Activated gamma-delta T cell (primary cell): ENCODE data around the gene SRF.

Experiments used
- DNase-seq: peaks from one replicate; lab custom pipeline; 2025; lab: John Stamatoyannopoulos, UW

The SRF gene

DNA sequence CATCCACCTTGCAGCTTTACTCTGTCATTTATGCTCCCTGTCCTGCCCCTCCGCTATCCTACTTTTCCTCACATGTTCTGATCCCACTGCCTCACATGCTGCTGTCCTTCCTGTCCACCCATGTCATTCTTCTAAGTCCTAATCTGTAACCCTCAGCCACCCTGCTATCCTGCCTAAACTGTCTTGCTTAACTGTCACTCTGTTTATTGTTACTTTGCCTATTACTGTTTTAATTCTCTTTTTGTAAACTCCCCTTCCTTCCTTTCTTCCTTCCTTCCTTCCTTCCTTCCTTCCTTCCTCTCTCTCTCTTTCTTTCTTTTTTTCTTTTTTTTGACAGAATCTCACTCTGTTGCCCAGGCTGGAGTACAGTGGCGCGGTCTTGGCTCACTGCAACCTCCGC lies 12.4 kb downstream of the SRF start:
- DNase-seq: no peak

DNA sequence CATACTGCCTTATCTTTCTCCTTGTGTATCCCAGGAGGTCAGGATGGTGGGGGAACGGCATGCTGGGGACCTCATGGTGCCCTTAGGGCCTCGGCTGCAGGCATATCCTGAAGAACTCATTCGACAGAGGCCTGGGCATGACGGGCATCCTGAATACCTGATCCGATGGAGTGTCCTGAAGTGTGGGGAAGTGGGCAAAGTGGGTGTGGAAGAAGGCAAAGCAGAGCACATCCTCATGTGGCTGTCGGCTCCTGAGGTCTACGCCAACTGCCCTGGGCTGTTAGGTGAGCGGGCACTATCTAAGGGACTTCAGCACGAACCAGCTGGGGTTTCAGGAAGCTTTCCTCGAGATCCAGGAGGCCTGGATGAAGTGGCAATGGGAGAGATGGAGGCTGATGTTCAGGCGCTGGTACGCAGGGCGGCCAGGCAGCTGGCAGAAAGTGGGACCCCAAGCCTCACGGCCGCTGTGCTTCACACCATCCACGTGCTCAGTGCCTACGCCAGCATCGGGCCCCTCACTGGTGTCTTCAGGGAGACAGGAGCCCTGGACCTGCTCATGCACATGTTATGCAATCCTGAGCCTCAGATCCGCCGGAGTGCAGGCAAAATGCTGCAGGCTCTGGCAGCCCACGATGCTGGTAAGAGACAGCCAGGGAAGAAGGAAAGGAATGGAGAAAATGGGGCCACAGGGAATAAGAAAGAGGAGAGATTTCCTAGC lies 13.4 kb downstream of the SRF start:
- DNase-seq: no peak

DNA sequence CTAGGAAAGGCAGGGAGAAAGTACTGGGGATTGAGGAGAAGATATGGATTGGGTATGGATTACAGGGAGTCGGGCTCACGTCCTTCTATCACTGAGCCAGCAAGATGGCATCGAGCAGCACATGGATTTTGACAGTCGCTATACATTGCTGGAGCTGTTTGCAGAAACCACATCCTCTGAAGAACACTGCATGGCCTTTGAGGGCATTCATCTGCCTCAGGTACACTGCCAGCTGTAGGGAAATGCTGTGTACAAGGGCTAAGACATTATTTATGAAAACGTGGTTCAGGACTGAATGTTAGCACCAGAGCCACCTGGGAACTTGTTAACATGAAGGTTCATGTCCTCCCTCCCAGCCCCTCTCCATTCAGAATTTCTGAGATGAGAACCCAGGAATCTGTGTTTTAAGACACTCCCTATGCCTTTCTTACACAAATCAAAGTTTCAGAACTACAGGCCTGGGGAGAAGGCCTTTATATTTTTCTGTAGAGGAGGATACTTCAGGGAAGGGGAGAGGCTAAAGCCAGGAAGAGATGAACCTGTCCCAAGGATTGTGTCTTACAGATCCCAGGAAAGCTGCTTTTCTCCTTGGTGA lies 14.4 kb downstream of the SRF start:
- no peak for DNase-seq

DNA sequence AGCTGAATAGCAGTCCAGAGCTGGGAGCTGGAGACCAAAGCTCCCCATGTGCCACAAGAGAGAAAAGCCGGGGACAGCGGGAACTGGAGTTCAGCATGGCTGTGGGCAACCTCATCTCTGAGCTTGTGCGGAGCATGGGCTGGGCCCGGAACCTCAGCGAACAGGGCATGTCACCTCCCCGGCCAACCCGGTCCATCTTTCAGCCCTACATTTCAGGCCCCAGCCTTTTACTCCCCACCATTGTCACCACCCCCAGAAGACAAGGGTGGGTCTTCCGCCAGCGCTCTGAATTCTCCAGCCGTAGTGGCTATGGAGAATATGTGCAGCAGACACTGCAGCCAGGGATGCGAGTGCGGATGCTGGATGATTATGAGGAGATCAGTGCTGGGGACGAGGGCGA lies 14.9 kb downstream of the SRF start:
- no peak for DNase-seq

DNA sequence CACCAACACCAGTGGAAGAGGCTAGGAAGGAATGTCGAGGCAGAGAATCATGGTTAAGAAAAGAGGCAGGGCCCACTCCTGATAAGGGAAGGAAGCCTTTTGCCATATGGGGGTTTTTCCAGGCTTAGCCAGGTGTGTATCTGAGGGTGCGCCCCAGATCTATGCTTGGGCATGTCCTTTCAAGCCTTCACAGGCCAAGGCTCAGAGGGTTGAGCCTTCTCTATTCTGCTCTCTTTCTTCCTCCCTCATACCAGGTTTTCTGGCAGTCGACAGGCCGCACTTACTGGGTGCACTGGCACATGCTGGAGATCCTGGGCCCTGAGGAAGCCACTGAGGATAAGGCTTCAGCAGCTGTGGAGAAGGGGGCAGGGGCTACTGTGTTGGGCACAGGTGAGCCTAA lies 15.6 kb downstream of the SRF start:
- no peak for DNase-seq

DNA sequence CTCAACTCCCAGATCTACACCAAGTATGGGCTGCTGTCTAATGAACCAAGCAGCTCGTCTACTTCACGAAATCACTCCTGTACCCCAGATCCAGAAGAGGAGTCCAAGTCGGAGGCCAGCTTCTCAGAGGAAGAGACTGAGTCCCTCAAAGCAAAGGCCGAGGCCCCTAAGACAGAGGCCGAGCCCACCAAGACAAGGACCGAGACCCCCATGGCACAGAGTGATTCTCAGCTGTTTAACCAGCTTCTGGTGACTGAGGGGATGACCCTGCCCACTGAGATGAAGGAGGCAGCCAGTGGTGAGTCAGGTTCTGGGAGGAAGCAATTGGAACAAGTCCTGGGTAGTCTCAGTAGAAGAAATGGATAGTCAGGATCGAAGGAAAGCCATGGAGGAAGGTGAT lies 16.8 kb downstream of the SRF start:
- DNase-seq: no peak

DNA sequence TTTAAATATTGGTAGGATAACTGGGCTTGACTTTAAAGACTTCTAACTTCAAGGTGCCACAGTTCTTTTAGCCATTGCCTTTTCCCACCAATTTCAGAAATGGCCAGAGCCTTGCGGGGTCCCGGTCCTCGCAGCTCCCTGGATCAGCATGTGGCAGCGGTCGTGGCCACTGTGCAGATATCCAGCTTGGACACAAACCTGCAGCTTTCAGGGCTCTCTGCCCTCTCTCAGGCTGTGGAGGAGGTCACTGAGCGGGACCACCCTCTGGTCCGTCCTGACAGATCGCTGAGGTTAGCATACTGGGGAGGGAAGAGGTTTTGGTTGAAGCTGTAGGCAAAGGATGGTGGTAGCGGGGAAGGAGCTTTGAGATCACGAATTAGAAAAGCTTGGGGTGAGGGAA lies 17.4 kb downstream of the SRF start:
- DNase-seq: no peak

DNA sequence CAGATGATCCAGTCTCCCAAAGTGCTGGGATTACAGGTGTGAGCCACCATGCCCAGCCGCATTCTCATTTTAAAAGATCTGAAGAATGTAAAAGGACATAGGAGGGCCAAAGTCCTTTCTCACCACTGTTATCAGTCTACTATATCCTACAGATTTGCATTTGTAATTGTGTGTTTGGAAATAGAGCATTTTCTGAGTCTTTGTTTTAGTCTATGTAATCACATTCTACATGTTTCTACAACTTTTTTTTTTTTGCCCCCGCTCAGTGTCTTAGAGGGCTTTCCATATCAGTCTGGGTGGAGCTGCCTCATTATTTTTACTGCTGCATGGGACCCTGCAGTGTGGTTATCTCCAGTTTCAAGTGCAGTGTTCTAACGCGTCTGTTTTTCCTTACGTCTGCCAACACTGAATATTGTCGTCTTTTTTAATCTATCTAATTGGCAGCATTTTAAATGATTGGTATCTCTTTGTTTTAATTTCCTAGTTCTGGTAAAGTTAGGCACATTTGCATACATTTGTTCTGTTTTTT lies 18.8 kb downstream of the SRF start:
- DNase-seq: no peak

DNA sequence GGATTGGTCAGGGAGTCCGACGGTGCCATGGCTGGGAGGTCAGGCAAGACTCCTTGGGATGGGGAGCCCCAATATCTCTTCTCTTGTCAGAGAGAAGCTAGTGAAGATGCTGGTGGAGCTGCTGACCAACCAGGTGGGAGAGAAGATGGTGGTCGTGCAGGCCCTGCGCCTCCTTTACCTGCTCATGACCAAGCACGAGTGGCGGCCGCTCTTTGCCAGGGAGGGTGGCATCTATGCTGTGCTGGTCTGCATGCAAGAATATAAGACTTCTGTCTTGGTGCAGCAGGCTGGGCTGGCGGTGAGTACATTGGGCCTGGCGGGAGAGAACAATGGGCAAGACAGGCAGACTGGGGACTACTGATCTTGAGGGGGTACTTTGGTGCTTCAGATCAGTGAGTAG lies 21.8 kb downstream of the SRF start:
- DNase-seq: no peak

DNA sequence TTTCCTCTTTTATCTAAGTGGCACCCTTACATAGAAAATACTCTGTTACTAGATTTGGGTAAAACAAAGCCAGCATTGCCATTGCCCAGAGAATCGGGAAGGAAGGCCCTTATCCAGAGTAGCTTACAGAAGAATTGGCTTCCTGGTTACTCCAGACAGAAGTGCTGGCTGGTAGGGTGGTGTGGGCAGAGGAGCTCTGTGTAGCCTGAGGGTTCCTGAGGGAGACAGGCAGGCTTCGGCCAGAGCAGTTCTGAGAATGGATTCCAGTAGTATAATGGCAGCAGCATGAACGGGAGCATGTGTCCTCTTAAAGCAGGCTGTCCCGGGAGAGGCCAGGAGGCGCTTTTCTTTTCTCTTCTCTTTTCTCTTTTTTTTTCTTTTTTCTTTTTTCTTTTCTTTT lies 22.9 kb downstream of the SRF start:
- DNase-seq: no peak

DNA sequence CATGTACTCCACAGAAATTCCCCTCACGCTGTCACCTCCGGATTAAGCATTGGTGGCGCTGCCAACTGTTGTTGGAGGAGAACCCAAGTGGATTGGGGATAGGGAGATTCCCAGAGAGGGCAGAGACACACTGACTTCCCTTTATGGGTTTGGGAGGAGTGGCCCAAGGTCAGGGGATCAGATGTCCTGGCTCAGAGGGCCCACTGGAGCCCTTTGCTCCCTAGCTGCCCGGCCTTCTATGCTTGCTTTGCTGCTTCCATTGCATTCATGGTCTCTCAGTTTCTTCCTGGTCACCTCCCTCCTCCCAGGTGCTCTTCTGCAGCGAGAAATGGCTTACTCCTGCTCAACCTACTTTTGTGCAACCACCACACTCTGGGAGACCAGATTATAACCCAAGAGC lies 25.3 kb downstream of the SRF start:
- no peak for DNase-seq

DNA sequence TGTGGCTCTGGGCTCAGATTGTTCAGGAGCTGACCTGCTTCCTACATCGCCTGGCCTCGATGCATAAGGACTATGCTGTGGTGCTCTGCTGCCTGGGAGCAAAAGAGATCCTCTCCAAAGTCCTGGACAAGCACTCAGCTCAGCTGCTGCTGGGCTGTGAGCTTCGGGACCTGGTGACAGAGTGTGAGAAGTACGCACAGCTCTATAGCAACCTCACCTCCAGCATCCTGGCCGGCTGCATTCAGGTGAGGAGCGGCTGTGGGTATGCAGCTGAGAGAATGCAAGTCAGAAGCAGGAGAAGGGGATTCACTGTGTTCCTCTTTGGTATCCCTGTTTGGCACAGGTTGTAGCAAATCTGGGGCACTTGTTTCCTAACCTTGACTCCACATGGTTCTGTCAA lies 28.8 kb downstream of the SRF start:
- no peak for DNase-seq

DNA sequence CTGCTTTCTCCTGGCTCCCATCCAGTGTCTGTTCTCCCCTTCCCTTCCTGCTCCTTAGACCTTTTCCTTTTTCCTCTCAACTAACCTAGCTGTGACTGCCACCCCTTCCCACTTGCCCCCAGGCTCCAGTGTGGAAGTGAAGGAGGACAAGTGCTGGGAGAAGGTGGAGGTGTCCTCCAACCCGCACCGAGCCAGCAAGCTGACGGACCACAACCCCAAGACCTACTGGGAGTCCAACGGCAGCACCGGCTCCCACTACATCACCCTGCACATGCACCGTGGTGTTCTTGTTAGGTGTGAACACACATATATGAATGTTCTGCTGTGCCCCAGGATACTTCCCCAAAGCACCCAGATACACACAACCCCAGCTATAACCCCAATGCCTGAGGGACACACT lies 29.5 kb downstream of the SRF start:
- DNase-seq: no peak

DNA sequence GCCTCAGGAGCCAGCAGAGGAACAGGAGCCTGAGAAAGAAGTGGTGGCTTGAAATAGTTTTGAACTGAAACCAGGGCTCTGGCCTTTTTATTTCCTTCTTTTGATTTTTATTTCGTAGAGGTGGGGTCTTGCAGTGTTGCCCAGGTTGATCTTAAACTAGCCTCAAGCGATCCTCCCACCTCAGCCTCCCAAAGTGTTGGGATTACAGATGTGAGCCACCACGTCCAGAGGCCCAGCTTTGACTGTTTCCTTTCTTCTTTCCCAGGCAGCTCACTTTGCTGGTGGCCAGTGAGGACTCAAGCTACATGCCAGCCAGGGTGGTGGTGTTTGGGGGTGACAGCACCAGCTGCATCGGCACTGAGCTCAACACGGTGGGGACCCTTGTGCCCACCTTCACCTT lies 31.4 kb downstream of the SRF start:
- DNase-seq: no peak

DNA sequence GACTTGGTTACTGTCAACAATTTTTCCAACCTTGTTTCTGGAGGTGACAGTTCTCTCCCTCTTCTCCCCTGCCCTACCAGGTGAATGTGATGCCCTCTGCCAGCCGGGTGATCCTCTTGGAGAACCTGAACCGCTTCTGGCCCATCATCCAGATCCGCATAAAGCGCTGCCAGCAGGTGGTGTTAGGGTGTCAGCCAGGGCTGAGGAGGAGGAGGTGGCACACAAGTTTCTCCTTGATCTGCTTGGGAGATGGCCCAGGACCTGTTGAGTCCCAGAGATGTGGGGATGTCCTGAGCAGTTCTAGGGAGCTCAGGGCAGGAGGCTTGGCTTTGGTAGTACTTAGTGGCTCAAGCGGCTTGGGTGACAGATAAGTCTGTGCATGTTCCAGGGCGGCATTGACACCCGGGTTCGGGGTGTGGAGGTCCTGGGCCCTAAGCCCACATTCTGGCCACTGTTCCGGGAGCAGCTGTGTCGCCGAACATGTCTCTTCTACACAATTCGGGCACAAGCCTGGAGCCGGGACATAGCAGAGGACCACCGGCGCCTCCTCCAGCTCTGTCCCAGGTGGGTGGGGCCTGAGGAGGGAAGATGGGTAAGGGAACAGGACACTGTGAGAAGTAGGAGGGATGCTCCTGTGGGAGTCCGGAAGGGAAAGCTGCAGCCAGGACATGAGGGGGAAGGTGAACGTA lies 32.1 kb downstream of the SRF start:
- DNase-seq: no peak

DNA sequence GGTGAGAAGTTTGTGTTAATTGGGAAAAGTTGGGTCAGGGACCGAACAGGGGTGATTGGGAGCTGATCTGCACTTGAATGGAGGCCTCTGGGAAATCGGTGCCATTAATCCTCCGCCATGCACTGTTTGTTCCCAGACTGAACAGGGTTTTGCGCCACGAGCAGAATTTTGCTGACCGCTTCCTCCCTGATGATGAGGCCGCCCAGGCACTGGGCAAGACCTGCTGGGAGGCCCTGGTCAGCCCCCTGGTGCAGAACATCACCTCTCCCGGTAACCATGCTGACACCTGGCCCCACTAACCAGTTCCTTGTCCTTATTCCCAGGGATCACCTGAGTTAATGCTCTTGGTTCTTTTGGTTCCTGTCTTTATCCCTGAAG lies 32.6 kb downstream of the SRF start:
- no peak for DNase-seq

DNA sequence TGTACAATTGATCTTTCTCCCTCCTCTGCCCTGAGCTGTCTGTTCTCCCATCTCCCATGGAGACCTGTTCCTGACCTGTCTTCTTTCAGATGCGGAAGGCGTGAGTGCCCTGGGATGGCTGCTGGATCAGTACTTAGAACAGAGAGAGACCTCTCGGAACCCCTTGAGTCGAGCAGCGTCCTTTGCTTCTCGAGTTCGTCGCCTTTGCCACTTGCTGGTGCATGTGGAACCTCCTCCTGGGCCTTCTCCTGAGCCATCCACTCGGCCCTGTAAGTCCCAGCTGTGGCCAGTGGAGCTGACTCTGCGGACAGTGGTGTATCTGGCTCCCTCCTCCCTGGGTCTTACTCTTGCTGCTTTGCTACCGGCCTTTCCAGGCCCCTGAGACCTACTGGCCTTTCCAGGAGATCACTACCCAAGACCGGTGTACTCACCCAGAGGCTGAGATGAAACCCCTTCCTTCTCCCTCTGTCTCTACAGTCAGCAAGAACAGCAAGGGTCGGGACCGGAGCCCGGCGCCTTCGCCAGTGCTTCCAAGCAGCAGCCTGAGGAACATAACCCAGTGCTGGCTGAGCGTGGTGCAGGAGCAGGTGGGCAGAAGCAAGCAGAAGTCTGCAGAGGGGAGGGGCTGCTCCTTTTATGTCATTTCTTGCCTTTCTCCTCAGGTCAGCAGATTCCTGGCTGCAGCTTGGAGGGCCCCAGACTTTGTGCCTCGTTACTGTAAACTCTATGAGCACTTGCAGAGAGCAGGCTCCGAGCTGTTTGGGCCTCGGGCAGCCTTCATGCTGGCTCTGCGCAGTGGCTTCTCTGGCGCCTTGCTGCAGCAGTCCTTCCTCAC lies 33.4 kb downstream of the SRF start:
- DNase-seq: no peak

DNA sequence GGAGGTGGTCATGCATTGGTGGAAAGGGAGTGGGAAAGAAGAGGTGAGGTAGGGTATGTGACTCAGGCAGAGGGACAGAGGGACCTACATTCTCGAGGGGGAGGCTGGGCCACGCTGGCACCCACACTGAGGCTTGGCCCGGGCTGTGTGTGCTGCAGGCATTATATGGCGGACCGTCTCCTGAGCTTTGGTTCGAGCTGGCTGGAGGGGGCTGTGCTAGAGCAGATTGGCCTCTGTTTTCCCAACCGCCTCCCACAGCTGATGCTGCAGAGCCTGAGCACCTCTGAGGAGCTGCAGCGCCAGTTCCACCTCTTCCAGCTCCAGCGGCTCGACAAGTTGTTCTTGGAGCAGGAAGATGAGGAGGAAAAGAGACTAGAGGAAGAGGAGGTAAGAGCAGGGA lies 34.8 kb downstream of the SRF start:
- no peak for DNase-seq

DNA sequence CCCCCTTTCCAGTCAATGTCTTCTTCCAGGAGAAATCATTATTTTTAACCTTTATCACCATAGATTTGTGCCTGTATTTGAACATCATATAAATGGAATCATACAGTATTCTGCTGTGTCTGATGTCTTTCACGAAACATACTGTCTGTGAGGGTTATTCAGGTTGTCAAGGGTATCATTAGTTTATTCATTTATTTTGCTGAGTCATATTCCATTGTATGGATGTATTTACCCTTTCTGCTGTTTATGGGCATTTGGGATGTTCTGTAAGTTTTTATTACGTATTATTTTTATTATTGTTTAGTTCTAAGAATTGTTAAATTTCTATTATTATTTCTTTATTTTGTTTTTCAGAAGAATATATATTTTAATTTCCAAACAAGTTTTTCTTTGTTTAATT lies 36.2 kb downstream of the SRF start:
- DNase-seq: no peak

DNA sequence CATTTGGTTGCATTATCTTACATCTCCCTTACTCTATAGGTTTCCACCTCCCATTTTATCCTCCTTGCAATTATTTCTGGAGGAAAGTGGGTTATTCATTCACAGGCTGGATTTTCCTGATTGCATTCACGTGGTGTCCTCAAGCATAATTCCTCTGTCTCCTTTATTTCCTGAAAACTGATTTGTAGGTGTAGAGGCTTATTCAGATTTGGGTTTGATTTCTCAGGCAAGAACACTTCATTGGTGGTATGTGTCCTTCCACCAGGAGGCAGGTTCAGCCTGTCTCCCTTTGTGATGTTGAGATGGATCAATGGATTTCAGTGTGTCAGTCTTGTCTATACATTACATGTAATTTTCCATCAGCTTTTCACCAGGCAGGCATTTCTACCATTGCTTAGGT lies 40.9 kb downstream of the SRF start:
- no peak for DNase-seq

DNA sequence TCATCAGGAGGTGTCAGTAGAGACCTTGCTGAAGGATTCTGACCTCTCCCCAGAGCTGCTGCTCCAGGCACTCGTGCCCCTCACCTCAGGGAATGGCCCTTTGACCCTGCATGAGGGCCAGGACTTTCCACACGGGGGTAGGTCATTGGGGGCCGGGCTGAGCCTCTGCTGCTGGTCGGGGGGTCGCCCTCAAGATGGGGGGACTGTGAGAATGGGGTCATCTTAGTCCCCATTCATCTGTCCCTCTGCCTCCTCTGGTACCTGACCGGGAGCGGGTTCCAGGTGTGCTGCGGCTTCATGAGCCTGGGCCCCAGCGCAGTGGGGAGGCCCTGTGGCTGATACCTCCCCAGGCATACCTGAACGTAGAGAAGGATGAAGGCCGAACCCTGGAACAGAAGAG lies 42.4 kb downstream of the SRF start:
- no peak for DNase-seq

DNA sequence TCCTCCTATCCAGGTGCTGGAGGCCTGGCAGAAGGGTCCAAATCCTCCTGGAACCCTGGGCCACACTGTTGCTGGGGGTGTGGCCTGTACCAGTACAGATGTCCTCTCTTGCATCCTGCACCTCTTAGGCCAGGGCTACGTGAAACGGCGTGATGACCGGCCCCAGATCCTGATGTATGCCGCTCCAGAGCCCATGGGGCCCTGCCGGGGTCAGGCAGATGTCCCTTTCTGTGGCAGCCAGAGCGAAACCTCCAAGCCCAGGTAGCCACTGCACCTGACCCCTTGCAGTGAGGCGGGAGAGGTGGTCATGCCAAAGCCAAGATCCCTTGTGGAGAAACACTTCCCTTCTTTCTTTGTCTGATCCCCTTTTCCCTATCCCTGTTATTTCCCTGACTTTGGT lies 44.0 kb downstream of the SRF start:
- no peak for DNase-seq

DNA sequence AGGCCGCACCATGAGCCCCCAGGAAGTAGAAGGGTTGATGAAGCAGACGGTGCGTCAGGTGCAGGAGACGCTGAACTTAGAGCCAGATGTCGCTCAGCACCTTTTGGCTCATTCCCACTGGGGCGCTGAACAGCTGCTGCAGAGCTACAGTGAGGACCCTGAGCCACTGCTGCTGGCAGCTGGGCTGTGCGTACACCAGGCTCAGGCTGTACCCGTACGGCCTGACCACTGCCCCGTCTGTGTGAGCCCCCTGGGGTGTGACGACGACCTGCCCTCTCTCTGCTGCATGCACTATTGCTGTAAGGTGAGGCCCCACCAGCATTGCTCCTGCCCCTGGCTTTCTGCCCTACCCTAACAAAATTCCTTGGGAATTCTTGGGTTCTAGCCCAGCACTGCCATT lies 45.1 kb downstream of the SRF start:
- DNase-seq: no peak
